HG02943 (cell line): ENCODE results near the gene COPZ2.
"Not testable (repeated sequence)": the region's sequence is repeated elsewhere in the genome, so short reads cannot be mapped to it uniquely, and the experiment has no call there.

ENCODE experiments used
- ATAC-seq: cut with Tn5 transposase; IDR thresholded peaks from one replicate; pipeline ENCODE4 v1.9.1; 2021; ENCODE audit warnings: mild to moderate bottlenecking, low read depth, moderate library complexity; ENCODE audit not compliant: unreplicated experiment

The COPZ2 gene

DNA sequence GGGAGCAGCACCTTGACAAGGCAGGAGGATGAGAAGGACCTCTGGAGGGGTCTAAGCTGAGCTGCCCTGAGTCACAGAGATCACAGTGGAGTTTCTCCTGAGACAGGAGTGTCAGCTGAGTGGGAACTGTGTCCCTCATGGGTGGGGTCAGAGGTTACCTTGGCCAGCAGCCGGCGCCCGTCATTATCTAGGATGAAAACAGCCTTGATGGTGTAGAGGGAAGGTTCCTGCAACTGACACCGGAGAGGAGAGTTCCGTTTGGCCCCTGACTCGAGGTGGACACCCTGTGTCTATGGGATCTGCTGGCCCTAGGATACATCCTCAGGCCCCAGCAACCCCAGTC is 933 bp downstream of the COPZ2 start:
- ATAC-seq = no peak

GRCh38 chr17:48034734-48035133 is 2.9 kb downstream of the COPZ2 start:
- not testable (repeated sequence) for ATAC-seq

- ATAC-seq = no peak
Measured at GRCh38 chr17:48031966-48032365, 5.6 kb downstream of the COPZ2 start.

GRCh38 chr17:48030531-48030930 is 7.1 kb downstream of the COPZ2 start:
- no peak for ATAC-seq

DNA sequence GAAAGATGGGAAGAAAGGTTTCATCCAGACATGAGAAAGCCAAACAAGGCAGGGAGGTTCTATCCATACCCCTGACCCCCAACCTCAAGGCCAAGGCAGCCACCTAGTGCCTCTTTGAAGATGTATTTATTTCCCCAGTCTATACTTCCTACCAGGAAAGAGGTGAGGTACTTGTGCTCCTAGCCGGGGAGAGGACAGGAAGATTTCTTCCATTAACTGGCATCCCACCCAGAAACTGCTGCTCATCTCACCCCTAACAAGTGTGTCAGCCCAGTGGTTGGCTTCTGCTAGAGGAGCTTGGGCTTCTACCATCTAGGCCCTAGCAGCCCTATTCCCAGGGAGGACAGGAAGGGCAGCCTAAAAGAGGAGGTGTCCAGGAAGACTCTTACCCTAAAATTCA is 8.9 kb downstream of the COPZ2 start:
- ATAC-seq = no peak

DNA sequence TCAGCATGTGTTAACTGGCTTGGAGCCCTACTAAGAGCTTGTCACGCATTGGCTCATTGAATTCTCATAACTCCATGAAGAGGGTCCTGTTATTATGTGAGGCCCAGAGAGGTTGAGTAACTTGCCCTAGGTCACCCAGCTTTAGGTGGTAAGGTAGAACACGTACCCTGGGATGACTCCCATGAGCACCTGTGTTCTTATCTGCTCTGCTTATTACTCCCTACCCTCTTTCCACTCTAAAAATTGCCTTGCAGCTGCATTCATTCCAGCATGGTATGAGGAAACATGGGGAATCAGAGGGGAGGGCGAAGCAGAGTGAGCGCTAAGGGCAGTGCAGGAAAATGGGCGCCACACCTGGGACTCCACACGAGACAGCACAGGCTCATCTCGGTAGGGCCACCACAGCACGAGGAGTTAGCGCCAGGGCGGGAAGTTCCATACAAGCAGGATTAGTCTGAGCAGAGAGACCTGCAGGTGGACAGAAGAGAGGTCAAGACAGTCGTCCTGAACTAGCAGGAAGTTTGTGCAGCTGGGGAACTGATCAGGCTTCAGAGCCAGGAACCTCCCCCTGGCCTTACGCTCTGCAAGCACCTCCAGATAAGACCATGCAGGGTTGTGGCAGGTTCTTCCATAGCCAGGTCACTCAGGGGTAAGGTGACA is 10.1 kb downstream of the COPZ2 start:
- ATAC-seq = no peak

- ATAC-seq = no peak
Measured at GRCh38 chr17:48026502-48027321, 10.9 kb downstream of the COPZ2 start.

GRCh38 chr17:48025904-48026501 is 11.6 kb downstream of the COPZ2 start:
- ATAC-seq = no peak

- peak; percentile 76 for ATAC-seq
Measured at GRCh38 chr17:48025040-48025903, 12.3 kb downstream of the COPZ2 start.

- ATAC-seq = no peak
Measured at GRCh38 chr17:48024149-48025039, 13.2 kb downstream of the COPZ2 start.

GRCh38 chr17:48023400-48024148 is 14.0 kb downstream of the COPZ2 start:
- ATAC-seq = no peak

GRCh38 chr17:48022901-48023300 is 14.7 kb downstream of the COPZ2 start:
- ATAC-seq = no peak

GRCh38 chr17:48021934-48022333 is 15.7 kb downstream of the COPZ2 start:
- ATAC-seq = no peak

GRCh38 chr17:48017817-48018158 is 19.8 kb downstream of the COPZ2 start:
- ATAC-seq = not testable (repeated sequence)

DNA sequence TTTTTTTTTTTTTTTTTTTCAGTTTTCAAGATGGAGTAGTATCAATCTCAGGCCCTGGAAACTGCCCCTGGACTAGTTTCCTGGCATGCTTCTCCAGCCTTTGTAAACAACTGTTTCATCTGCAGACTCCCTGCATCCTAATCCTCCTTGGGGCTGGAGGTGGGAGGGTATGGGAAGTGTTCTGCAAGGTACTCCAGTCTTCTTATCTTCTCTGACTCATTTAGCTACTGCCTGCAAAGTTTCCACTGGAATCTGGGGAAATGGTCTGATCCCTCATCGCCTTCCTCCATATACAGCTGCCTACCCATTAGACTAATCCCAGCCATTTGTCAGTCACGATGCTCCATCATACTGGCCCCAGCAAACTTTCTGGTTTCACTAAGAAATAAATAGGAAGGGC is 21.5 kb downstream of the COPZ2 start:
- no peak for ATAC-seq

GRCh38 chr17:48014595-48015111 is 22.9 kb downstream of the COPZ2 start:
- ATAC-seq = no peak

- no peak for ATAC-seq
Measured at GRCh38 chr17:48013876-48014594, 23.6 kb downstream of the COPZ2 start.

DNA sequence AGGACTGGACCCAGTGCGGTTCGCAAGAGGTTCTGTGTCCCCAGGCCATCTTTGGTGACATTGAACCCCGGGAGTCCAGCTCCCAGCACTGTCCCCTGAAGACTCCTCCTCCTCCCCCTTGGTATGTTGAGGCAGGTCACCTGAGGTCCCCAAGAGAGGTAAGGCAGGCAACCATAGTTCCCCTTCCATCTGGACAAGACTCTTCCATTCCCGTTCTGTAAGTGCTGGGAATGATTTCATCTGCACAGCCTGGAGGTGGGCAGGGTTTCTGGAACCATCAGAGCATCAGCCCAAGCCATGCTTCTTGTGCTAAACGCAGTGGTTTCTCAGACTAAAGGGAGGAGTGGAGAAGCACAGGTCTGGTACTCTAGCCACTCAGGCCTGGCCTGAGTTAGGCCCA is 24.9 kb downstream of the COPZ2 start:
- ATAC-seq = no peak
